SK-N-SH treated with all-trans-retinoic acid at 6 μM for 48 hours (cell line): ENCODE measurements around the gene RIN3.

Experiments used
- ATAC-seq: fragments of 200-7000 bp; cut with Tn5 transposase; 3 replicates; pipeline ENCODE4 v1.9.1; 2020; ENCODE audit warnings: mild to moderate bottlenecking, moderate library complexity
- ARNTL ChIP-seq: fragments of 450-650 bp; formaldehyde crosslinking; IDR thresholded peaks from 2 replicates; pipeline ENCODE4 v1.5.0; 2020; ENCODE audit warnings: low read depth, mild to moderate bottlenecking, moderate library complexity, borderline replicate concordance
- BACH2 ChIP-seq: fragments of 250-450 bp; sonication (Bioruptor Pico); IDR thresholded peaks from 2 replicates; pipeline ENCODE4 v1.9.0; 2021; ENCODE audit warnings: mild to moderate bottlenecking, borderline replicate concordance
- CREB5 ChIP-seq: fragments of 250-450 bp; sonication (Bioruptor Pico); IDR thresholded peaks from 2 replicates; pipeline ENCODE4 v1.5.1; 2020; ENCODE audit warnings: low read depth, mild to moderate bottlenecking, moderate library complexity
- CSDC2 ChIP-seq: fragments of 250-450 bp; sonication (Bioruptor Pico); IDR thresholded peaks from 2 replicates; pipeline ENCODE4 v1.5.0; 2020; ENCODE audit warnings: mild to moderate bottlenecking, moderate library complexity
- ESRRG ChIP-seq: fragments of 250-450 bp; sonication (Bioruptor Pico); IDR thresholded peaks from 2 replicates; pipeline ENCODE4 v1.6.1; 2021; ENCODE audit warnings: mild to moderate bottlenecking
- GLIS3 ChIP-seq: fragments of 250-450 bp; sonication (Bioruptor Pico); IDR thresholded peaks from 2 replicates; pipeline ENCODE4 v1.5.0; 2020; ENCODE audit warnings: mild to moderate bottlenecking, moderate library complexity
- ISL1 ChIP-seq: fragments of 250-450 bp; sonication (Bioruptor Pico); IDR thresholded peaks from 2 replicates; pipeline ENCODE4 v2.1.2; 2022; ENCODE audit warnings: mild to moderate bottlenecking, moderate library complexity
- OSR1 ChIP-seq: fragments of 250-450 bp; sonication (Bioruptor Pico); IDR thresholded peaks from 2 replicates; pipeline ENCODE4 v1.8.0; 2022; ENCODE audit warnings: moderate library complexity, mild to moderate bottlenecking, inconsistent platforms
- PATZ1 ChIP-seq: fragments of 250-450 bp; sonication (Bioruptor Pico); IDR thresholded peaks from 2 replicates; pipeline ENCODE4 v1.8.0; 2020; ENCODE audit warnings: mild to moderate bottlenecking, moderate library complexity, borderline replicate concordance
- POU6F1 ChIP-seq: fragments of 250-450 bp; sonication (Bioruptor Pico); IDR thresholded peaks from 2 replicates; pipeline ENCODE4 v1.8.0; 2021; ENCODE audit warnings: low read depth, mild to moderate bottlenecking, moderate library complexity, borderline replicate concordance
- RARB ChIP-seq: fragments of 250-450 bp; sonication (Bioruptor Pico); IDR thresholded peaks from 2 replicates; pipeline ENCODE4 v1.8.0; 2021; ENCODE audit warnings: mild to moderate bottlenecking, moderate library complexity
- SNAI2 ChIP-seq: fragments of 250-450 bp; sonication (Bioruptor Pico); IDR thresholded peaks from 2 replicates; pipeline ENCODE4 v1.5.0; 2020; ENCODE audit warnings: mild to moderate bottlenecking, moderate library complexity
- TCF4 ChIP-seq: fragments of 250-450 bp; sonication (Bioruptor Pico); IDR thresholded peaks from 2 replicates; pipeline ENCODE4 v1.8.0; 2021; ENCODE audit warnings: mild to moderate bottlenecking, moderate library complexity, borderline replicate concordance
- TOX ChIP-seq: fragments of 250-450 bp; sonication (Bioruptor Pico); IDR thresholded peaks from 2 replicates; pipeline ENCODE4 v1.8.0; 2021; ENCODE audit warnings: mild to moderate bottlenecking, moderate library complexity, borderline replicate concordance
- TSHZ2 ChIP-seq: fragments of 250-450 bp; sonication (Bioruptor Pico); IDR thresholded peaks from 2 replicates; pipeline ENCODE4 v1.5.0; 2020; ENCODE audit warnings: mild to moderate bottlenecking, moderate library complexity
- ZC3H10 ChIP-seq: fragments of 250-450 bp; sonication (Bioruptor Pico); IDR thresholded peaks from 2 replicates; pipeline ENCODE4 v1.5.1; 2021; ENCODE audit warnings: mild to moderate bottlenecking, moderate library complexity
- ZFP30 ChIP-seq: fragments of 450-650 bp; formaldehyde crosslinking; IDR thresholded peaks from 2 replicates; pipeline ENCODE4 v1.5.0; 2022; ENCODE audit warnings: mild to moderate bottlenecking, moderate library complexity
- ZNF565 ChIP-seq: fragments of 450-650 bp; formaldehyde crosslinking; conservative IDR thresholded peaks from 2 replicates; pipeline ENCODE4 v1.5.0; 2020; ENCODE audit warnings: low read depth, mild to moderate bottlenecking, moderate library complexity
- ZNF70 ChIP-seq: fragments of 450-650 bp; formaldehyde crosslinking; IDR thresholded peaks from 2 replicates; pipeline ENCODE4 v1.5.0; 2020; ENCODE audit warnings: mild to moderate bottlenecking, moderate library complexity
- ZNF8 ChIP-seq: fragments of 450-650 bp; formaldehyde crosslinking; IDR thresholded peaks from 2 replicates; pipeline ENCODE4 v1.5.0; 2020; ENCODE audit warnings: mild to moderate bottlenecking, moderate library complexity

Gene RIN3

GRCh38 chr14:92645841-92646478, 132.4 kb downstream of the RIN3 start:
- no peak for ATAC-seq
- TF ChIP-seq ZFP30 (CRISPR knock-in tag) = no peak
- no peak for TF ChIP-seq SNAI2 (CRISPR knock-in tag)
- TF ChIP-seq ZC3H10 (CRISPR knock-in tag) = no peak
- TF ChIP-seq PATZ1 (CRISPR knock-in tag) = no peak
- TF ChIP-seq ESRRG (CRISPR knock-in tag) = no peak
- TF ChIP-seq OSR1 (CRISPR knock-in tag) = no peak
- TF ChIP-seq BACH2 = no peak
- no peak for TF ChIP-seq CREB5 (CRISPR knock-in tag)
- no peak for TF ChIP-seq CSDC2 (CRISPR knock-in tag)
- no peak for TF ChIP-seq TCF4
- no peak for TF ChIP-seq GLIS3 (CRISPR knock-in tag)
- no peak for TF ChIP-seq ZNF565 (CRISPR knock-in tag)
- TF ChIP-seq TOX = no peak
- TF ChIP-seq POU6F1 (CRISPR knock-in tag) = no peak
- TF ChIP-seq, all 23 proteins: peak for 0

GRCh38 chr14:92646952-92647796, 133.6 kb downstream of the RIN3 start:
- no peak for TF ChIP-seq TSHZ2 (CRISPR knock-in tag)
- peak; percentile 50 for TF ChIP-seq ISL1 (CRISPR knock-in tag)
- peak; percentile 82 for ATAC-seq

GRCh38 chr14:92647797-92648279, 134.3 kb downstream of the RIN3 start:
- no peak for TF ChIP-seq SNAI2 (CRISPR knock-in tag)
- peak; percentile 47; the same call in 1 of the 2 replicates for TF ChIP-seq CSDC2 (CRISPR knock-in tag)
- ATAC-seq = peak; percentile 19; the same call in 2 of the 3 replicates

GRCh38 chr14:92649066-92649465, 135.5 kb downstream of the RIN3 start:
- no peak for ATAC-seq
- TF ChIP-seq ZNF565 (CRISPR knock-in tag) (no peak), CSDC2 (CRISPR knock-in tag) (no peak), ZNF8 (CRISPR knock-in tag) (no peak), OSR1 (CRISPR knock-in tag) (no peak), TSHZ2 (CRISPR knock-in tag) (no peak), TOX (no peak), ZNF70 (CRISPR knock-in tag) (no peak), CREB5 (CRISPR knock-in tag) (no peak), ZC3H10 (CRISPR knock-in tag) (no peak), PATZ1 (CRISPR knock-in tag) (no peak), RARB (CRISPR knock-in tag) (no peak), ARNTL (CRISPR knock-in tag) (no peak), BACH2 (no peak)
